Suprapubic skin (tissue), 4 donors: ENCODE measurements around the gene CLMN. TPM values are rescaled to one million over a fixed set of nuclear protein-coding genes. Genes with fewer than 3 reads are reported as not detected.

ENCODE experiments used
- DNase-seq, 2 donors: peaks; one replicate each; pipeline ENCODE4 v3.0.0-alpha.2; 2019; ENCODE audit warnings: low spot score in 2 of 2
- H3K27ac ChIP-seq: fragments of 200-600 bp; sonication (generic); one replicate; pipeline ENCODE4 v1.5.1; 2019
- H3K27me3 ChIP-seq: fragments of 200-600 bp; sonication (generic); one replicate; pipeline ENCODE4 v1.5.1; 2019
- H3K36me3 ChIP-seq: fragments of 200-600 bp; sonication (generic); one replicate; pipeline ENCODE4 v1.5.1; 2019
- H3K4me1 ChIP-seq: fragments of 200-600 bp; sonication (generic); one replicate; pipeline ENCODE4 v1.5.1; 2019
- H3K4me3 ChIP-seq: fragments of 200-600 bp; sonication (generic); one replicate; pipeline ENCODE4 v1.5.1; 2019; ENCODE audit warnings: mild to moderate bottlenecking
- H3K9me3 ChIP-seq: fragments of 200-600 bp; sonication (generic); one replicate; pipeline ENCODE4 v1.5.1; 2019
- CTCF ChIP-seq, 2 donors: fragments of 200-600 bp in 1 of 2; fragments of 450-650 bp in 1 of 2; sonication (generic) in 1 of 2; IDR thresholded peaks; one replicate each; pipeline ENCODE4 v1.5.1; 2016 to 2019; ENCODE audit warnings: antibody characterized with exemption in 2 of 2, mild to moderate bottlenecking in 1 of 2, moderate library complexity in 1 of 2
- EP300 ChIP-seq: sonication (generic); formaldehyde crosslinking; IDR thresholded peaks from one replicate; pipeline ENCODE4 v1.6.1; 2017; ENCODE audit warnings: antibody characterized with exemption
- POLR2A ChIP-seq, 2 donors: fragments of 450-650 bp; IDR thresholded peaks; one replicate each; pipeline ENCODE4 v1.6.1; 2017; ENCODE audit warnings: antibody characterized with exemption in 2 of 2, mild to moderate bottlenecking in 2 of 2, moderate library complexity in 2 of 2
- POLR2AphosphoS5 ChIP-seq, 3 donors: sonication (generic); formaldehyde crosslinking; IDR thresholded peaks; one replicate each; pipeline ENCODE4 v1.6.1; 2017; ENCODE audit warnings: antibody characterized with exemption in 3 of 3
- WGBS: methylation state at CpG from one replicate; pipeline ENCODE4 v1.1.5; 2018; 5-methylcytosine and 5-hydroxymethylcytosine counted together
- total RNA-seq, 4 donors: library from RNA; depleted of rRNA; stranded (reverse); fragments of >200 nt; gene quantifications; one replicate each; pipeline ENCODE4 v1.1.0, GENCODE V29; 2016

The CLMN gene
- total RNA-seq, 4 donors from 2014 or later, result 5.0 to 25.7 (median 7.0) TPM

GRCh38 chr14:95270203-95270602 is 49.5 kb downstream of the CLMN start:
- 83% methylated on average over 2 of the region's 2 CpGs for WGBS

GRCh38 chr14:95269493-95269892 is 50.2 kb downstream of the CLMN start:
- H3K27ac ChIP-seq, result no peak overlapping the region
- H3K4me1 ChIP-seq, result peaks cover 13% of the 10 kb centered on the region
- no peaks in the 10 kb centered on the region for H3K36me3 ChIP-seq
- WGBS, result 92% methylated on average over 2 of the region's 2 CpGs
- no peaks in the 10 kb centered on the region for H3K27me3 ChIP-seq
- TF ChIP-seq POLR2A (IDR thresholded peaks at IDR 0.05) (no peak), POLR2AphosphoS5 (IDR thresholded peaks at IDR 0.05) (no peak), EP300 (no peak), CTCF (IDR thresholded peaks at IDR 0.05) (no peak)
- H3K9me3 ChIP-seq, result no peaks in the 10 kb centered on the region
- DNase-seq, result peak in 1 of 2 donors; percentile 35
- no peak overlapping the region for H3K4me3 ChIP-seq

More at GRCh38 chr14:95270203-95270602, 49.5 kb downstream of the CLMN start:
- Histone ChIP-seq H3K27ac (no peak overlapping the region), H3K4me3 (no peak overlapping the region), H3K4me1 (peaks cover 8% of the 10 kb centered on the region), H3K27me3 (no peaks in the 10 kb centered on the region), H3K9me3 (no peaks in the 10 kb centered on the region), H3K36me3 (no peaks in the 10 kb centered on the region)
- no peak for DNase-seq
- no peak for TF ChIP-seq POLR2A (IDR thresholded peaks at IDR 0.05)
- no peak for TF ChIP-seq EP300
- no peak for TF ChIP-seq CTCF (IDR thresholded peaks at IDR 0.05)
- TF ChIP-seq POLR2AphosphoS5 (IDR thresholded peaks at IDR 0.05), result no peak

- H3K9me3 ChIP-seq, result no peaks in the 10 kb centered on the region
- H3K36me3 ChIP-seq, result no peaks in the 10 kb centered on the region
- H3K4me1 ChIP-seq, result peaks cover 13% of the 10 kb centered on the region
- no peak for DNase-seq
- TF ChIP-seq EP300, result no peak
- H3K4me3 ChIP-seq, result no peak overlapping the region
- no peak overlapping the region for H3K27ac ChIP-seq
- no peaks in the 10 kb centered on the region for H3K27me3 ChIP-seq
These were observed 51.4 kb downstream of the CLMN start for GRCh38 chr14:95268350-95268749.

- no peak for DNase-seq
- no peak overlapping the region for H3K4me3 ChIP-seq
- H3K27me3 ChIP-seq, result no peaks in the 10 kb centered on the region
- no peaks in the 10 kb centered on the region for H3K9me3 ChIP-seq
- 38% methylated on average over 4 of the region's 4 CpGs for WGBS
- TF ChIP-seq POLR2AphosphoS5 (IDR thresholded peaks at IDR 0.05), result no peak
- no peak for TF ChIP-seq CTCF (IDR thresholded peaks at IDR 0.05)
- no peak for TF ChIP-seq POLR2A (IDR thresholded peaks at IDR 0.05)
- no peak for TF ChIP-seq EP300
- H3K36me3 ChIP-seq, result no peaks in the 10 kb centered on the region
- peaks cover 13% of the 10 kb centered on the region for H3K4me1 ChIP-seq
- H3K27ac ChIP-seq, result no peak overlapping the region
These were observed 52.4 kb downstream of the CLMN start for GRCh38 chr14:95267306-95267705.

- TF ChIP-seq POLR2AphosphoS5 (IDR thresholded peaks at IDR 0.05) (peak; percentile 16 to 56 (median 52)), CTCF (IDR thresholded peaks at IDR 0.05) (no peak)
- no peaks in the 10 kb centered on the region for H3K9me3 ChIP-seq
- 28% methylated on average over 12 of the region's 12 CpGs for WGBS
- no peaks in the 10 kb centered on the region for H3K36me3 ChIP-seq
- peak overlapping the region; percentile 71 for H3K27ac ChIP-seq
- DNase-seq, result peak in 1 of 2 donors; percentile 47
- H3K4me1 ChIP-seq, result peaks cover 13% of the 10 kb centered on the region
- no peak overlapping the region for H3K4me3 ChIP-seq
- H3K27me3 ChIP-seq, result no peaks in the 10 kb centered on the region
These were observed 54.3 kb downstream of the CLMN start for GRCh38 chr14:95265106-95266094.
